Testis (tissue), 5 donors: ENCODE results near the gene TMBIM6. TPM values are rescaled to one million over a fixed set of nuclear protein-coding genes. Genes with fewer than 3 reads are reported as not detected.
A peak's percentile ranks its signal among the peaks of the same experiment; 100 is the strongest.

Experiments
- DNase-seq: peaks from one replicate; pipeline ENCODE4 v3.0.0-alpha.2; 2019
- H3K27ac ChIP-seq, 2 donors: fragments of 200-600 bp; sonication (generic); one replicate each; pipeline ENCODE4 v1.5.1; 2019
- H3K27me3 ChIP-seq: fragments of 200-600 bp; sonication (generic); one replicate; pipeline ENCODE4 v1.5.1; 2019
- H3K36me3 ChIP-seq: fragments of 200-600 bp; sonication (generic); one replicate; pipeline ENCODE4 v1.5.1; 2017; ENCODE audit warnings: low read depth; ENCODE audit errors: missing control alignments
- H3K4me1 ChIP-seq: fragments of 200-600 bp; sonication (generic); one replicate; pipeline ENCODE4 v1.5.1; 2019
- H3K4me3 ChIP-seq, 2 donors: fragments of 200-600 bp; sonication (generic); one replicate each; pipeline ENCODE4 v1.5.1; 2017 to 2019
- H3K9me3 ChIP-seq: fragments of 200-600 bp; sonication (generic); one replicate; pipeline ENCODE4 v1.5.1; 2017
- POLR2A ChIP-seq: fragments of 450-650 bp; IDR thresholded peaks from one replicate; pipeline ENCODE4 v1.6.1; 2017; ENCODE audit warnings: antibody characterized with exemption, mild to moderate bottlenecking, moderate library complexity
- WGBS, 2 donors: methylation state at CpG; one replicate each; pipeline ENCODE4 v1.1.5; 2018; 5-methylcytosine and 5-hydroxymethylcytosine counted together
- intact Hi-C: fragments of 100-400 bp; cut with DNase I; formaldehyde crosslinking; loops from one replicate; pipeline ENCODE4 v1.15.1; 2023; ENCODE audit warnings: low total_unique reads
- long read RNA-seq, 2 donors: transcript quantifications; one replicate each; lab custom pipeline, GENCODE V29; 2026
- polyA plus RNA-seq: library from polyadenylated mRNA; stranded (reverse); fragments of 350-450 nt; fragmentation: Illumina TruSeq; extraction: RNeasy Lipid Tissue Mini Kit (QIAGEN cat#74804); gene quantifications from one replicate; pipeline ENCODE4 v1.2.3, GENCODE V29; 2014; ENCODE audit warnings: low read depth, low replicate concordance; ENCODE audit not compliant: insufficient read depth
- total RNA-seq, 2 donors: library from RNA; depleted of rRNA; stranded (reverse); fragments of >200 nt; gene quantifications; one replicate each; pipeline ENCODE4 v1.2.3, GENCODE V29; 2016
- TF ChIP-seq, protein P1 (sequence below), 3 experiments: fragments of 450-650 bp in 2 of 3; fragments of 200-600 bp in 1 of 3; sonication (generic) in 1 of 3; IDR thresholded peaks; one replicate each; pipeline ENCODE4 v1.5.1; 2016 to 2019; ENCODE audit warnings: antibody characterized with exemption in 3 of 3, mild to moderate bottlenecking in 2 of 3, moderate library complexity in 1 of 3

TMBIM6 gene, protein sequence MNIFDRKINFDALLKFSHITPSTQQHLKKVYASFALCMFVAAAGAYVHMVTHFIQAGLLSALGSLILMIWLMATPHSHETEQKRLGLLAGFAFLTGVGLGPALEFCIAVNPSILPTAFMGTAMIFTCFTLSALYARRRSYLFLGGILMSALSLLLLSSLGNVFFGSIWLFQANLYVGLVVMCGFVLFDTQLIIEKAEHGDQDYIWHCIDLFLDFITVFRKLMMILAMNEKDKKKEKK
- 100 to 1,000 TPM; 407 to 440 TPM for total RNA-seq
- 618 TPM for polyA plus RNA-seq
- long read RNA-seq, donor 1, transcript TMBIM6-201 (10 exons, 2,836 nt): major isoform, 144 of 199 reads
- long read RNA-seq, donor 1, transcript TMBIM6-202 (9 exons, 2,598 nt): minor isoform, 8 of 199 reads
- long read RNA-seq, donor 1, transcript TMBIM6-219 (3 exons, 484 nt): minor isoform, 13 of 199 reads
- long read RNA-seq, donor 1, partial matches to known transcripts: 29 of 199 reads
- long read RNA-seq, donor 1, other reads (novel, unspliced or antisense): 0 of 199 reads
- long read RNA-seq, donor 2, transcript TMBIM6-219 (3 exons, 484 nt): minor isoform, 5 of 117 reads
- long read RNA-seq, donor 2, transcript TMBIM6-201 (10 exons, 2,836 nt): major isoform, 69 of 117 reads
- long read RNA-seq, donor 2, transcript TMBIM6-202 (9 exons, 2,598 nt): minor isoform, 8 of 117 reads
- long read RNA-seq, donor 2, partial matches to known transcripts: 29 of 117 reads
- long read RNA-seq, donor 2, other reads (novel, unspliced or antisense): 0 of 117 reads

DNA sequence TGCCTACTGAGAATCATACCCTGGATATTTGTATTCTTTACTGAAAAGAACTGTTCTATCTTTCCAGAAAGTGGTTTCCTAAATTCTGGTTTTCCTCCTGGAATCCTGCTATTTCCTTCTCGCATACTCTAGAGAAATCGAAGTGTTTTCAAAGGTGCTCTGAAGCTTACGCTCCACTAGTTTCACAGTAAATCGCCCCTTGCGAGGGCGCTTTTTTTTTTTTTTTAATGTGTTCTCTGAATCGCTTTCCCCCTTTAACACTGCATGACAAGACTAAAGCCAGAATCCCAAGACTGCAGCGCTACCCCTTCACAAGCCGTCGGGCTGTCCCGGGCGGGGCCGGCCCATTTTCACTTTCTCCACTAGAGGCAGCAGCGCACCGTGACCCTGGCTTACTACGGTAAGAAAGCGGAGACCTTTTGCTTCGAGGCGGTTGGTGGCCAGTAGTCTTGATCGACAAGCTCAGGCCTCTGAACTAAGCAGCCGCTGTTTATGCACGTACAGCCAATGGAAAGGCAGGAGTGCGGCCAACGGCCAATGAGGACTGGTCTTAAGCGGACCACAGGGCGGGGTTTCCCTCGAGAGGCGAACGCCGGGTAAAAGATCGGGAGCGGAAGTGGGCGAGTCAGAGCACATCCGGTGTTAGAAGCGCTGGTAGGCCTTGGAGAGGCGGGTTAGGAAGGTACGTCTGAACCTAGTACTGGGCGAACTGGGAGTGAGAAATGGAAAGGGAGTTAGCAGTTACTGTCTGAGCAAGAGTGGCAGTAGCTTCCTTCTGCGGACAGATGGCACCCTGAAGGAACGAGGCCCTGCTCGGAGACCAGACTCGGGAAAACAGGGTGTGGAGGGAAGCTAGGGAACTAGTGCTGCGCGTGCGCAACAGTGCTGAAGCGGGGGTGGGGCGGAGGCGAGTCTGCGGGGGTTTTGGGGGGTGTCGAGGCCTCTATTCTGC, at the start of gene TMBIM6:
TSS of gene TMBIM6 (plus strand) at position 628 of the 952 bp plus-strand sequence. CDS start 10,937 bp downstream, outside the sequence.
- H3K36me3 ChIP-seq: no peaks in the 10 kb centered on the region
- TF ChIP-seq, protein P1, sequence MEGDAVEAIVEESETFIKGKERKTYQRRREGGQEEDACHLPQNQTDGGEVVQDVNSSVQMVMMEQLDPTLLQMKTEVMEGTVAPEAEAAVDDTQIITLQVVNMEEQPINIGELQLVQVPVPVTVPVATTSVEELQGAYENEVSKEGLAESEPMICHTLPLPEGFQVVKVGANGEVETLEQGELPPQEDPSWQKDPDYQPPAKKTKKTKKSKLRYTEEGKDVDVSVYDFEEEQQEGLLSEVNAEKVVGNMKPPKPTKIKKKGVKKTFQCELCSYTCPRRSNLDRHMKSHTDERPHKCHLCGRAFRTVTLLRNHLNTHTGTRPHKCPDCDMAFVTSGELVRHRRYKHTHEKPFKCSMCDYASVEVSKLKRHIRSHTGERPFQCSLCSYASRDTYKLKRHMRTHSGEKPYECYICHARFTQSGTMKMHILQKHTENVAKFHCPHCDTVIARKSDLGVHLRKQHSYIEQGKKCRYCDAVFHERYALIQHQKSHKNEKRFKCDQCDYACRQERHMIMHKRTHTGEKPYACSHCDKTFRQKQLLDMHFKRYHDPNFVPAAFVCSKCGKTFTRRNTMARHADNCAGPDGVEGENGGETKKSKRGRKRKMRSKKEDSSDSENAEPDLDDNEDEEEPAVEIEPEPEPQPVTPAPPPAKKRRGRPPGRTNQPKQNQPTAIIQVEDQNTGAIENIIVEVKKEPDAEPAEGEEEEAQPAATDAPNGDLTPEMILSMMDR (IDR thresholded peaks at IDR 0.05): peak; percentile 94 to 98 (median 97)
- TF ChIP-seq POLR2A: peak; percentile 63
- H3K27ac ChIP-seq: peak within 1 kb of the TSS; percentile 91 to 98
- peak; percentile 100 for DNase-seq
- no peaks in the 10 kb centered on the region for H3K9me3 ChIP-seq
- intact Hi-C loops: no loop called here
- H3K4me3 ChIP-seq: peak within 1 kb of the TSS; percentile 68 to 96
- H3K27me3 ChIP-seq: no peaks in the 10 kb centered on the region
- 4 to 5% methylated on average over 43 to 45 of the region's 50 CpGs for WGBS, 2 donors
- H3K4me1 ChIP-seq: peaks cover 11% of the 10 kb centered on the region

DNA sequence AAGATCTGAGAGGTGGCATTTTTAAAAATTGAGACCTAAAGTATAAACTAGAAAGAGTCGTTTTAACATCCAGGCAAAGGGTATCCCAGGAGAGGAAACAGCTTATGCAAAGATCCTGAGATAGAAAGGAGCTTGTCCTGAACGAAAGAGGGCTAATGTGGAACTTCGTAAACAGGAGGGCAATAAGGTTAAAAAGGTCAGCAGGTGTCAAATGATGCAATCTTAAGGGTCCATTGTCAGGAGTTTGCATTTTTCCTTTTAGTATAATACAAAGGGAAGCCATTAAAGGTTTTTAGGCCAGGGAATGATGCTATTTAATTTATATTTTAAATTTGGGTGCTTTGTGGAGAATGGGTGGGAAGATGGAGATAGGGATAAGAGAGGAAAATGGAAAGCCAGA, 48.5 kb upstream of the TMBIM6 start:
- H3K4me1 ChIP-seq: peaks cover 6% of the 10 kb centered on the region
- intact Hi-C loops: no loop called here
- DNase-seq: no peak
- no peaks in the 10 kb centered on the region for H3K36me3 ChIP-seq
- 72 to 77% methylated on average over 3 of the region's 3 CpGs for WGBS, 2 donors
- no peaks in the 10 kb centered on the region for H3K9me3 ChIP-seq
- TF ChIP-seq, protein P1 (IDR thresholded peaks at IDR 0.05): no peak
- TF ChIP-seq POLR2A: no peak
- no peak overlapping the region for H3K4me3 ChIP-seq
- no peak overlapping the region for H3K27ac ChIP-seq
- no peaks in the 10 kb centered on the region for H3K27me3 ChIP-seq

DNA sequence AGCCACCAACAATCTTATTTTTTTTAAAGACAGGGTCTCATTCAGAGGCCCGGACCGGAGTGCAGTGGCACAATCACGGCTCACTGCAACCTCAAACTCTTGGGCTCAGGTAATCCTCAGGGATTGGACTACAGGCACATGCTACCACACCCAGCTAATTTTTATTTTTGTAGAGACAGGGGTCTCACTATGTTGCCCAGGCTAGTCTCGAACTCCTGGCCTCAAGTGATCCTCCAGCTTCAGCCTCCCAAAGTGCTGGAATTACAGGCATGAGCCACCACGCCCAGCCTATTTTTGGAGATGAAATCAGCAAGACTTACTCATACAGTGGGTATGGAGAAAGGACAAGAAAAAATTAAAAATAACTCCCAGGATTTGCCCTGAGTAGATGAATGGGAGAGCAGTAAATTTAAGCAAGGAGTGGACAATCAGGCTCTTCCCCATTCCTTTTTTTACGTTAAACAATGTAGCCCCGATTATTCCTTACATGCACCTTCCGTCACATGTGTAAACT, 47.4 kb upstream of the TMBIM6 start:
- Histone ChIP-seq H3K27me3 (no peaks in the 10 kb centered on the region), H3K36me3 (no peaks in the 10 kb centered on the region), H3K27ac (no peak overlapping the region), H3K4me3 (no peak overlapping the region), H3K4me1 (peaks cover 12% of the 10 kb centered on the region), H3K9me3 (no peaks in the 10 kb centered on the region)
- intact Hi-C loops: no loop called here
- WGBS, 2 donors: 94 to 96% methylated on average over 8 of the region's 8 CpGs
- DNase-seq: no peak
- TF ChIP-seq POLR2A: no peak
- TF ChIP-seq, protein P1 (IDR thresholded peaks at IDR 0.05): no peak

DNA sequence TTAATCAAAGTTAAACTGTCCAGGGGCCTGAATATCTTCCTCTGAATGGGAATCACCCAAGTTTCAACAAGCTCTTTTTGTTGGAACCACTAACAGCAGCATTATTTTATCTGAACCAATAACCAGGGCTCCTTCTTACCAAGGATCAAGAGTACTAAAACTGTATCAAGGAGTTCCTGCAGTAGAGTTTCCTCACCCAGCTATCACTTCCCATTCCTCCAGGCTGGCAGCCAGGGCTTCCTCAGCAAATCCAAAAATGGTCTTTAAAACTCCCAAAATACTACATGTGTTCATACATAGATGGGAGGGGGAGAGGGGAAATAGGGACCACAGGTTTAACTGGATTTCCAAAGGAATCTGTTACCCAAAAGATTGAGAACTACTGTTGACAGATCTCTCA, 44.6 kb upstream of the TMBIM6 start:
- H3K4me1 ChIP-seq: peaks cover 8% of the 10 kb centered on the region
- no peak overlapping the region for H3K4me3 ChIP-seq
- H3K27me3 ChIP-seq: no peaks in the 10 kb centered on the region
- no peak for TF ChIP-seq POLR2A
- TF ChIP-seq, protein P1 (IDR thresholded peaks at IDR 0.05): no peak
- no peak overlapping the region for H3K27ac ChIP-seq
- no peaks in the 10 kb centered on the region for H3K9me3 ChIP-seq
- H3K36me3 ChIP-seq: no peaks in the 10 kb centered on the region
- no peak for DNase-seq
- intact Hi-C loops: no loop called here
